Chondrocyte (in vitro differentiated cells): ENCODE measurements around the gene SDK2. TPM values are rescaled to one million over a fixed set of nuclear protein-coding genes. Genes with fewer than 3 reads are reported as not detected.

Experiments used
- DNase-seq: peaks from one replicate; pipeline ENCODE4 v3.0.0; 2021; ENCODE audit warnings: mixed read lengths, low spot score
- H3K27ac Mint-ChIP-seq: one replicate; pipeline ENCODE4 v1.8.0; 2021; ENCODE audit warnings: mild to moderate bottlenecking, moderate library complexity, mixed read lengths; ENCODE audit not compliant: unreplicated experiment
- H3K27me3 Mint-ChIP-seq: 2 replicates; pipeline ENCODE4 v1.8.0; 2021; ENCODE audit warnings: low read depth, mixed read lengths
- H3K36me3 Mint-ChIP-seq: 2 replicates; pipeline ENCODE4 v1.8.0; 2021; ENCODE audit warnings: low read depth, mixed read lengths
- H3K4me1 Mint-ChIP-seq: 2 replicates; pipeline ENCODE4 v1.8.0; 2021; ENCODE audit warnings: low read depth, mild to moderate bottlenecking, mixed read lengths
- H3K4me3 Mint-ChIP-seq: one replicate; pipeline ENCODE4 v1.8.0; 2021; ENCODE audit warnings: mild to moderate bottlenecking, moderate library complexity, mixed read lengths; ENCODE audit not compliant: unreplicated experiment
- H3K9me3 Mint-ChIP-seq: 2 replicates; pipeline ENCODE4 v1.8.0; 2021; ENCODE audit warnings: low read depth, mixed read lengths
- CTCF ChIP-seq: fragments of 200-600 bp; sonication (generic); IDR thresholded peaks from 2 replicates; pipeline ENCODE4 v1.5.0; 2021; ENCODE audit warnings: antibody characterized with exemption, mild to moderate bottlenecking, moderate library complexity
- total RNA-seq: library from RNA; stranded (reverse); gene quantifications from 3 replicates; pipeline ENCODE4 v1.2.1, GENCODE V29; 2021

SDK2 gene
- total RNA-seq, 1 donor from 2014 or later, result 15.8 TPM

- peak; percentile 74 for DNase-seq
- Mint-ChIP-seq H3K4me3 (no peak overlapping the region), H3K4me1 (peaks cover 3% of the 10 kb centered on the region), H3K27ac (no peak overlapping the region), H3K36me3 (peaks cover 5% of the 10 kb centered on the region), H3K27me3 (no peaks in the 10 kb centered on the region), H3K9me3 (no peaks in the 10 kb centered on the region)
- no peak for TF ChIP-seq CTCF
Measured at GRCh38 chr17:73391331-73392265, 252.6 kb downstream of the SDK2 start.

GRCh38 chr17:73390851-73391250 lies 253.4 kb downstream of the SDK2 start:
- TF ChIP-seq CTCF, result no peak
- no peak overlapping the region for H3K4me3 Mint-ChIP-seq
- H3K4me1 Mint-ChIP-seq, result no peaks in the 10 kb centered on the region
- peaks cover 5% of the 10 kb centered on the region for H3K36me3 Mint-ChIP-seq
- peak; percentile 68 for DNase-seq
- H3K27me3 Mint-ChIP-seq, result no peaks in the 10 kb centered on the region
- H3K27ac Mint-ChIP-seq, result no peak overlapping the region
- no peaks in the 10 kb centered on the region for H3K9me3 Mint-ChIP-seq

GRCh38 chr17:73390221-73390620 lies 254.0 kb downstream of the SDK2 start:
- Mint-ChIP-seq H3K4me3 (no peak overlapping the region), H3K27me3 (no peaks in the 10 kb centered on the region), H3K36me3 (peaks cover 9% of the 10 kb centered on the region), H3K4me1 (no peaks in the 10 kb centered on the region), H3K27ac (no peak overlapping the region), H3K9me3 (no peaks in the 10 kb centered on the region)
- TF ChIP-seq CTCF, result no peak
- DNase-seq, result peak; percentile 92

- Mint-ChIP-seq H3K9me3 (no peaks in the 10 kb centered on the region), H3K4me1 (no peaks in the 10 kb centered on the region), H3K36me3 (peaks cover 14% of the 10 kb centered on the region), H3K4me3 (no peak overlapping the region), H3K27ac (no peak overlapping the region), H3K27me3 (no peaks in the 10 kb centered on the region)
- DNase-seq, result peak; percentile 43
- no peak for TF ChIP-seq CTCF
Measured at GRCh38 chr17:73389411-73389810, 254.8 kb downstream of the SDK2 start.

- Mint-ChIP-seq H3K9me3 (no peaks in the 10 kb centered on the region), H3K4me1 (no peaks in the 10 kb centered on the region), H3K27ac (no peak overlapping the region), H3K27me3 (no peaks in the 10 kb centered on the region), H3K4me3 (no peak overlapping the region), H3K36me3 (peaks cover 12% of the 10 kb centered on the region)
- no peak for TF ChIP-seq CTCF
- DNase-seq, result no peak
Measured at GRCh38 chr17:73388578-73388905, 255.7 kb downstream of the SDK2 start.
